ENCODE results near the gene SPATS2.
"Not testable (repeated sequence)": the region's sequence is repeated elsewhere in the genome, so short reads cannot be mapped to it uniquely, and the experiment has no call there.

SPATS2 gene

DNA sequence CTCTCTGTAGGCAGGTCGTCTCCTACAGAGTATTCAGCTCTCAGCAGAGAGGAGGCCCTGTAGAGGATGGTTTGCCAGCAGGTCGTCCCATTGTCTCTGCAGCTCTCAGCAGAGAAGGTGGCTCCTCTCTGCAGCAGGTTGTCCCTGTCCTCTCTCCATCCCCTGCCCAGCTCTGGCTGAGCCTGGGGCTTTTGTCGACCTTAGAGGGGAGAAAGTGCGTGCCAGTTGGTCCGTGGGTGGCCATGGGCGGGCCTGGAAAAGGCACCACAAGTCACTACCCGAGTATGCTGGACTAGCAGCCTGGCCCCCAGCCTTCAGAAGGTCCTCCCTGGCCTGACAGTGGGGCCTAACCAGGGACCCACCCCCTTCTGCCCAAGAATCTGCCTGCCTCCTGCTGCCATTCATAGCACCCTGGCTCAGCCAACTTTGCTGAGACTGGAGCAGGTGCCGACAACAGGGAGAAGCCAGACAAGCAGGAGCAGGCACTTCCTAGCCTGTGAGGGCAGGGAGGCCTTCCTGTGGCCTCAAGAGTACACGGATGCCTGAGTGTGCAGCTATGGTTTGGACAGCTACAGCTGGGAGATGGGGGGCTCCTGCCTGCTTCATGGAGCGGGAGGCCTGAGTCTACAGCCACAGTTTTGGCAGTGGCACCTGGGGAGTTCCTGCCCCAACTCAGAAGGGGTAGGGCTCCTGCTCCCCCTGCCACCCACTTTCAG lies 111.8 kb downstream of the SPATS2 start:
- DNase-seq, result no peak

DNA sequence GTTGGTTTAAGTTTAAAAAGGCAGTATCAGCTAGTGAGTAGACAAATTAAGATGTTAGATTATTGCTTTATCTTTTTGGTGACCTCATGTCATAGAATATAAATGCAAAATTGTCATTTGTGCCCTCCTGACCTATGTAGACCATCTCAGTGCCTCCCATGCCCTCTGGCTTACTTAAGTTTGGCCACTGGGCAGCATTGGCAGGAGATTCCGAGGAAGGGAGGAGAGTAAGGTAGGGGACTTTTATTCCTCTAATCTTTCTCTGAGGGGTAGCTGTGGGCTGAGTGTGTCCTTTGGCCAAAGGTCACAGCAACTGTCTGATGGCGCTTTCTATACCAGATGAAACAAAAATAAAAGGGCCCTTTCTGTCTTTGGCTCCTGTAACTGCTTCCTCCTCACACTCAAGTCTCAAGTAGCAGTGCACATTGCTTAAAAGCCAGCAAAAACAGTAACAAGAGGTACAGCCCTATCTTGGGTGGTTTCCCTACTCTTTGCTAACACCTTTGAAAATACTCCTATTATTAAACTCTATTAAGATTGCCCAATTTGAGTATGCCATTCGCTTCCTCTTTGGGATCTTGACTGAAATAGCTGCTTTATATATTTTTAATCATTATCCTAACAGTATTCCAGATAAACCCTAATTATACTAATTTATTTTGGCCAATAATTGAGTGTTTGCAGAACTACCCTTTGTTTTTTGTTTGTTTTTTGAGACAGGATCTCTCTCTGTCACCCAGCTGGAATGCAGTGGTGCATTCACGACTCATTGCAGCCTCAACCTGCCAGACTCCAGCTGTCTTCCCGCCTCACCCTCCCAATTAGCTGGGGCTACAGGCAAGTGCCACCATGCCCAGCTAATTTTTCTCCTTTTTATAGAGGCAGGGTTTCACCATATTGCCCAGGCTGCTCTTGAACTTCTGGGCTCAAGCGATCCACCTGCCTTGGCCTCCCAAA lies 115.1 kb downstream of the SPATS2 start:
- DNase-seq, result no peak

DNA sequence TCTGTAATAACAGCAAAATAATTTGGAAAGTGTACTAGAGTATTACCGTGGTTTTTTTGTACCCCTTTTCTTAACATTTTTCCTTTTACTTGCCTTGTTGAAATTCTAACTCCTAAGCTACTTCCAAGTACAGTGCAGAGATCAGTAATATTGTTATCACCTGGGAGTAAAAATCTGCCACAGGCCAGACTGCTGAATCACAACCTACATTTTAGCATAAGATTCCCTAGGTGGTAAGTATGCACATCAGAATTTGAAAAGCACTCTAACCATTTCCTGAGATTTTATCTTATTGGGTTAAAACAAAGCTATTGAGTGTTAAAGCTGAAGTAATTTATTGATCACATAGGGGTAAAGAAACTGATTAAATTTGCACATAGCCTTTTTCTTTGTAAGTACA lies 116.4 kb downstream of the SPATS2 start:
- no peak for DNase-seq

DNA sequence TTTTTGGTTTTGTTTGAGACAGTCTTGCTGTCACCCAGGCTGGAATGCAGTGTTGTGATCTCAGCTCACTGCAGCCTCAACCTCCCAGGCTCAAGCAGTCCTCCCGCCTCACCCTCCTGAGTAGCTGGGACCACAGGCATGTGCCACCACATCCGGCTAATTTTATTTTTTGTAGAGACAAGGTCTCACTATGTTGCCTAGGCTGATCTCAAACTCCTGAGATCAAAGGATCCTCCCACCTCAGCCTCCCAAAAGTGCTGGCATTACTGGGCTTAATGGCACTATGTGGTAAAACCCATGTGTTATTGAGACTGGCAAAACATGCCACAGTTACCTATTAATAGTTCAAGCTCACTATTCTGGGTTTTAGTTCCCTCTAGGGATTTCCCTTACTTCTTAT lies 120.3 kb downstream of the SPATS2 start:
- DNase-seq, result no peak

DNA sequence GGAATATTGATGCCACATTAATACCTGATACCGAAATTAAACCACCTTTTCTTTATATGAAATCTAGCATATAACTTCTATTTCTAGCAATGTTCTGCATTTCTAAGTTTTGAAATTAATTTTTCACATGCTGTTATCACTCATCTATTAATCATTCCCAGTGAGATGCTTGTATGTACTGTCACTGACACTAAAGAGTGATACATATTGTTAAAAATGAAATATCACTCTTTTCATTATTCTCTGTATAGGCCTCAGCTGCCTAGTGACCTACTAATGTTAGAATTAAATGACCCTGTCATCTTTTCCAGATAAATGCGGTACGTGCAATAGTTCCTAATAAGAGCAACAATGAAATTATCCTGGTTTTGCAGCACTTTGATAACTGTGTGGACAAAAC lies 121.9 kb downstream of the SPATS2 start:
- DNase-seq, result no peak

DNA sequence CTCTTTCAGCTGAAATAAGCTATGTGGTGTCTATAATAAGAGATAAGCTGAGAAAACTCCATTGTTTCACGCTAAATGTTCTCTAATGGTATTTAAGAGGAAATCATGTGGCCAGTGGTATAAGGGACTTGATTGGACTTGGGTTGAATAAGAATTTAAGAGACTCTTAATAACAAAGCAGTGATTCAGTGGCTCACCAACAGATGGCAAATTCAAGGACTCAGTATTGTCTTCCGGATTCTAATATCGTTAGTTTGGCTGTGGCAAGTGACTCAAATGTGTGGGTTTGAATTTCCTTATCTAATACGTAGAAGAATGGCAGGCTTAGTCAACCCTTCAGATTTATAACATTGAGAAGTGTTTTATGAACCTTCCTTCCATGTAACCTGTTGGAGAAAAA lies 122.5 kb downstream of the SPATS2 start:
- no peak for DNase-seq

DNA sequence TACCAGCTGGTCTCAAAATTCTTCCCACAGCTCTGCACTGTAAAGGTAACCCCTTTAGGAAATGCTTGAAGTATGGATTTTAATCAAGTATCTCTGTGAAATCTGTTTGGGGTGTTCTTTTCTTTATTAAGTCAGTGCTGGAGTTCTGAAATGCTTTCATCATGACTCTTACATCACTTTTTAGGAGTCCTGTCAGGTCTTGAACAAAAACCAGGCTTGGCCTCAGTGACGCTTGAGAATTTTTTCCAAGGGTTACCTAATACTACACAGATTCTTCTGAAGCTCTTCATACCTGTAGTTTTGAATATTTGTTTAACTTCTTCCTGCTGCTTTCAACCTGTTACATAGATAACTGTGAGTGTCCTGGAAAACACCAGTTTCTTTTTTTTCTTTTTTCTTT lies 124.6 kb downstream of the SPATS2 start:
- DNase-seq, result no peak

DNA sequence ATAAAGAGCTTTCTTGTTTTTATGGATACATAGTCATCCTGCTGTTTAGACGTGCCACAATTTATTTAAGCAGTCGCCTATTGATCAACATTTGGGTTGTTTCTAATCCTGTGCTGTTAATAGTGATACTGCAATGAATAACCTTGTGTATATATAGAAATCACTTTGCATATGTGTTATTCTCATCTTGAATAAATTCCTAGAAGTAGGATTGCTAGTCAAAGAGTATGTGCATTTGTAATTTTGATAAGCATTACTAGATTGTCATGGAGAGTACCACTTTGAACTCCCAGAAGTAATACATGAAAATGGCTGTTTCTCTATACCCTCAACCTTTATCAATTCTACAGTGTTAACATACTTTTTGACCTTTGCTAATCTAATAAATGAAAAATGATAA lies 126.6 kb downstream of the SPATS2 start:
- no peak for DNase-seq

DNA sequence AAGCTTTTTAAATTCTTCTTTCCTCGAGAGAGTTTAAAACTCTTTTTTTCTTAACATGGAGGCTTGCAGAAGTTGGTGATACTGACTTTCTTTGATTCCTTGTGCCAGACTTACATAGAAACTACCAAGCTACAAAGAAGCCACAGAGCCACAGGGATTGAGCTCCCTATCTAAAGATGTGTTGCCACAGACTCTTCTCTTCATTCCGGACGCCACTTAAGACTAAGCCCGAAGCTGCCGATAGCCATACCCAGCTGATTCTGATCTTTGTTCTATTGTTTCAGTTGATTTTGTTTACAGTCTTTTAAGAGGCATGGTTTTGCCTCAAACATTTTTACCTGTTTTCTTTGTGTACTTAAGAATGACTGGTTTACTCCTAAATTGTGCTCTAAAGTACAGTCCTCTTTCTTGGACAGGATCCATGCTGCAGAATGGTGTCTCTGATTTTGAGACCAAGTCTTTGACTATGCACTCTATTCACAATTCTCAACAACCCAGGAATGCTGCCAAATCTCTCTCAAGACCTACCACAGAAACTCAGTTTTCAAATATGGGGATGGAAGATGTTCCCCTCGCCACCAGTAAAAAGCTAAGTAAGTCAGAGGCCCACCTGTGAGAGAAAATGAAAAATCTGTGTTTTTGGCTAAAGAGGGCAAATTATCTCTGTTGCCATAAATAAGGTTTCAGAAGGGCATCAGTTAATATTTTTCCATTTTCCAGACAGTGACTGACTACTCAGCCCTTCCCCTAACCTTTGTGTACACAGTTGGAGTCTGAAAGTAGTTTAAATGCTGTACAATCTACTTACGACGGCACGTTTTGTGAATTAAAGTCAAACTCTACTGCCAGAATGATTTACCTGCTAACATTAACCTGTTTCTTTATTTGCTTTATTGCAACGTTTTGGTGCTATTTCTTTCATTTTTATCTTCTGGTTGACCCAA lies 129.4 kb downstream of the SPATS2 start:
- DNase-seq, result no peak

DNA sequence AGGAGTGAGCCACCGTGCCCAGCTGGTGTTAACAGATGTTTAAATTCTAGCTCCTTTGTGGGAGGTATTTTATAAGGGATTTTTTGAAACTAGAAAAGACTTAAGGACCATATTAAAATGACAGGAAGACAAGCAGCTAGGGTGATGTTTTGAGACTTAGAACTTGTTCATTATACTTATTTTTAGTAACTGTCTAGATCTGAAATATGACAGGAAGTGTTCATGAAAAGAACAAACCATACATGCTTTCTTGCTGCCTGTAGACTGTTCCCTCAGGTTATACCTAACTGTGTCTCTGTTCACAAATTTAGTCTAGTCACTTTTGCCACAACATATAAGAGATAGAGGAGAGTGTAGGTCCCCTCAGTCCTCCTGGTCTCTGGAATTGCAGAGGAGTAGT lies 134.6 kb downstream of the SPATS2 start:
- no peak for DNase-seq

DNA sequence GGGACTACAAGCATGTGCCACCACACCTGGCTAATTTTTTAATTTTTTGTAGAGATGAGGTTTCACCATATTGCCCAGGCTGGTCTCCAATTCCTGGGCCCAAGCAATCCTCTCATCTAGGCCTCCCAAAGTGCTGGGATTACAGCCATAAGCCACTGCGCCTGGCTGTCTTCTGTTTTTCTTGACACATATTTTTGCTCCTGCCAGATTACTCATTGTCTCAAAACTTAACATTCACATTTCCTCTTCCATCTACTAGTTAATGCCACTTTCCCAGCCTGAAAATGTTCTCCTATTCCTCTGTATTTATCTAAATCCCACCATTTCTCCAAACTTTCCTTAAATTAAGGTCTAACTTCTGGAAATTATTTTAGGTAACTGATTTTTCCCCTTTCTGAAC lies 135.3 kb downstream of the SPATS2 start:
- no peak for DNase-seq

DNA sequence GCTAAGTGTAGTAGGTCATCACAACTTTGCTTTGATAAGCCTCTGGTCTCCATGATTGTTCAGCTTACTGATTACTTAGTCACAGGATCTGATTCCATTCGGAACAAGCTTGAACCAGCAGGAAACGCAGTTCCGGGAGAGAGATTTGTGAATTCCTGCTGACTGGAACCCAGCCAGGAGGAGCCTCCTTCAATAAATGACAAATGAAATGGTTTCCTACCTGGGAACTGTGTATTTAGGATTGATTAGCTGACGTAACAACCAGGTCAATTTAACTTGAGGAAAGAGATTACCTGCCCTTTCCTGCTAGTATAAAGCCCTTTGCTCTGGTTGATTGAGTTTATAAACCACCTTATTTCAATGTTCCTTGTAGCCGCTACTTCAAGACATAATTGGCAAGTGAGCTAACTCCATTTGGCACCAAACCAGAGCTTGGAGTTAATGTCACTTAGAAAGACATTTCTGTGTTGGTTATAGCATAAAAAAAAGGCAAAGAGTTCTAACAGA lies 136.5 kb downstream of the SPATS2 start:
- no peak for DNase-seq

DNA sequence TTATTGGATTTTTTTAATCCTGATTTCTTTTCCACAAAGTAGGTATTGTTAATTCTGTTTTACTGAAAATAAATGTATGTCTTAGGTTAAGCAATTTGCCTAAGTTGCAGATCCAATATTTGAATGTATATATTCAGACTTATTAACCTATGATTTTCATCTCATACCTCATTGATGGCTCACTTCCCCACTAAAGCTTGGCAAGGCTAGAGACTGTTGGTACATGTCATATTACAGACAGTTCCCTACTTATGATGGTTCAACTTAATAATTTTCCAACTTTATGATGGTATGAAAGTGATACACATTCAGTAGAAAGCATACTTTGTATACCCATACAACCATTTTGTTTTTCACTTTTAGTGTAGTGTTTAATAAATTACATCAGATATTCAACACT lies 138.4 kb downstream of the SPATS2 start:
- DNase-seq, result no peak

DNA sequence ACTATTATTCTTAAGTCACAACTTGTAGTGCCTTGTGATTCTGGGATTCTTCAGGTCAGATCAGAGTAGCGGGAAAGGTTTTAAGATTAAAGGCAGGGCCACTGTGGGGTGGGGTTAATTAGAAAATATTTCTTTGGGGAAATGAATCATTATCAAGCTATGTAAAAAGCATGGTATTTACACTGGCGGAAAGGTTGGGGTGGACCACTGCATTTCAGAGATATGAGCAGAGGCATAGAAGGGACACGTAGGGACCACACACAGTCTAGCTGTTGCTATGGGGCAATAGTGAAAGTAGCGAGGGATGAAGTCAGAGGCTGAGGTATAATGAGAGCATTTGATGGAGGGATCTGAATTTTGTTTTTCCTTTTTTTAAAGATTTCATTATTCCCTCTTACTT lies 139.9 kb downstream of the SPATS2 start:
- no peak for DNase-seq

DNA sequence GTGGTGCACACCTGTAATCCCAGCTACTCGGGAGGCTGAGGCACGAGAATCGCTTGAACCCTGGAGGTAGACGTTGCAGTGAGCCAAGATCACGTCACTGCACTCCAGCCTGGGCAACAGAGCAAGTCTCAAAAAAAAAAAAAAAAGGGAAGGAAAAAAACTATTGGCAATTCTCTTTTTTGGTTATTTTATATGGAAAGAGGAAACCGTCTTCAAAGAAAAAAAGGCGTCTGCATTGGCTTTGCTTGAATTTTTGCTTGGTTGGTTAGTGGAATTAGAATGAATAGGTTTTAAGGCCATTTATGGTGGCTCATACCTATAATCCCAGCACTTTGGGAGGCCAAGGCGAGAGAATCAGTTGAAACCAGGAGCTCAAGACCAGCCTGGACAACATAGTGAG lies 142.4 kb downstream of the SPATS2 start:
- not testable (repeated sequence) for DNase-seq

DNA sequence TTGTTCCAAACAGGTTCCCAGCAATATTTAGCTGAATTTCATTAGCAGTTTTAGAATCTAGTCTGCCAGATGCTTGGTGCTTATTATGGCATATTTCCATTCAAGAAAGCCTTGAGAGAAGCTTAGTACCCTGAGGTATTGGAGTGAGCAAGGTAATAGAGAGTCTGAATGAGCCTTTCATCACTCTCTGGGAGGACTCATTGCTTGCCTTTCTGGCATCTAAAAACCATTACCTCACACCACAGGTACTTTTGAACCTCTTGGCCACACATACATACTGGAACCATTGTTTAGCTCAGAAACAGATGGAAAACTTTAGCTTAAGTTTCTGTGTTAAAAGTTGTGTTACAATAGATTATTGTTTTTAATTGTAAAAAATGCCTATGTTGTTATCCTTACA lies 144.1 kb downstream of the SPATS2 start:
- DNase-seq, result no peak

DNA sequence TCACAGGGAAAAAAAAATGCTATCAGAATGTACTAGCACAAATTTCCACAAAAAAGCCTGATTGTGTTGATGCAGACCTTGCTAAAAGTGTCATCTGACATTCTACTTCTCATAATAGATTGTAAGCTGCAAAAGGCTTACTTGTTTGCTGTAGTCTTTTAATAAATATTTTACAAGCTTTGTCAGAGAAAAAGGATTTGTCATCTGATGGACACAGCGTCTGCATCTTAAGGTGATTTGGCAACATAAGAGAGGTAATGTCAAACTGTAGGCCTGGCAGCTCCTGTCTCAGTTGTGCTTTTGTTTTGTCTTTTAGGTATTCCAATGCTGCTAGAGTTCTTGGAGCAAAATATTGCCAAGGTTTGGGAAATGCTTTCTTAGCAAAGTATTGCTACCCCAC lies 145.3 kb downstream of the SPATS2 start:
- no peak for DNase-seq

DNA sequence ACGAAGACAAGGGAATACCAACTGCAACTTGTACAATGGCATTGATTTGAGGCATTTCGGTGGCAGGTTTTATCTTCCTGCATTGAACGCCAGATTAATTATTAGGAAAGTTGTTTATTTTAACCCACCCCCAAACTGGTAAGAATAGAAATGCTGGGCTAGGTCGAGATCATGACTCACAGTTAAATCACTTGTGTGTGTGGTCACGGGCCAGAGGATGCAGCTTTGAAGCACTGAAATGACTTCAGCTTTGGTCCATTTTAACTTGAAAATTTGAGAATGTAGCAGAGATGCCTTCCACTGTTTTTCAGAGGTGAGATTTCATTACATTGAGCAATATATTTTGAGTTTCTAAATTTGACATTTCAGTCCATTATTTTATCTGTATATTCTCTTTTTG lies 148.0 kb downstream of the SPATS2 start:
- no peak for DNase-seq

DNA sequence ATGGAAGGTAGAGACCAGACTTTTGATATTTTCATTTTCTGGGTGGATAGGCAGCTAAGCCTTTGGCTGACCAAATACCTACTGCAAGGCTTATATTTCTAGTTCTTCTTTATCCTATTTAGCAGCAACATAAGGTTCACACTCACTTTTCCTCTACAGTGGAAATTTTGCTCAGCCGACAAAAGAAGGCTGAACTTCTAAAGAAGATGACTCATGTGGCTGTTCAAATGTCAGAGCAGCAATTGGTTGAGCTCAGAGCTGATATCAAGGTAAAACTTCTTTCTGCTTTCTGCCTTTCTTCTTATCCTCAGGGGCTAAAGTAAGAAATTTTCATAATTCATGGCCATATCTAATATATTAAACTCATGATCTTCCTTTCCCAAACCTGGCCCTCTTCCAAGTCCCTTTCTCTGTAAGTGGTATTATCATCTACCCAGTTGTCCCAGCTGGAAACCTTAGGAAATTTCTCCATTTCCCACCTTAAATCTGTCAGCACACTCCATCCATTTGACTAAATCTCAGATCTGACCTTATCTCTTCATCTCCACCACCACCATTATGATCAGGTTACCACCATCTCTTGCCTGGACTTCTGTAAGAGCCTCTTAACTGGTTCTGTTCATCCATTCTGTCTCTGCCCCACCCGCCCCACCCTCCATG lies 151.8 kb downstream of the SPATS2 start:
- DNase-seq, result no peak

DNA sequence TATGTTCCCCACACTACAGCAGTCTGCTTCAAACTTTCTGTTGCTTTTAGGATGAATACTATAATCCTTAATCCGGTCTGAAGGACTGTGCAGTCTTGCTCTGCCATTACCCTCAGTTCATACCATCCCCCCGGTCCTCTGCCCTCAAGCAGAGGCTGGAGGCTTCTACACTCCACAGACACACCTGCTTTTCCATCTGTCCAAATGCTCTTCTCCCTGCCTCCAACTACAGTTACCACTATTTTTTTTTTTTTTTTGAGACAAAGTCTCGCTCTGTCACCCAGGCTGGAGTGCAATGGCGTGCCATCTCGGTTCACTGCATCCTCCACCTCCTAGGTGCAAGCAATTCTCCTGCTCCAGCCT lies 152.3 kb downstream of the SPATS2 start:
- DNase-seq, result no peak

DNA sequence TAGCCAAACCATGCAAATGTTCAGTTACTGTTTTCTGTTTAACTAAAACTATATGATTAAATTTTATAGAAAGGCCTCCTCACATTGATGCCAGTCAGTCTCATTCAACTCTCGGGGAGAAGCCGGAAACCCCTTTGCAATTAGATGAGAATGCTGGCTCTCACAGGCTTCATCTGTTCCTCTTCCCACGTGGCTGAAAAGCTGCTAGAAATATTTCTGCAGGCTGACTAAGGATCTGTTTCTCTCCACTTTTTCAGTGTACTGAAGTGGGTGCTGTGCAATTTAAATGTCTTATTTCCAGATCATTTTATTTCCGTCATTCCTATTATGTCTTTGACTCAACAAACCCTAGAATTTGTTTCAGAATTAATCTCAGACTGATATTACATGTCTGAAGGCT lies 154.1 kb downstream of the SPATS2 start:
- no peak for DNase-seq

DNA sequence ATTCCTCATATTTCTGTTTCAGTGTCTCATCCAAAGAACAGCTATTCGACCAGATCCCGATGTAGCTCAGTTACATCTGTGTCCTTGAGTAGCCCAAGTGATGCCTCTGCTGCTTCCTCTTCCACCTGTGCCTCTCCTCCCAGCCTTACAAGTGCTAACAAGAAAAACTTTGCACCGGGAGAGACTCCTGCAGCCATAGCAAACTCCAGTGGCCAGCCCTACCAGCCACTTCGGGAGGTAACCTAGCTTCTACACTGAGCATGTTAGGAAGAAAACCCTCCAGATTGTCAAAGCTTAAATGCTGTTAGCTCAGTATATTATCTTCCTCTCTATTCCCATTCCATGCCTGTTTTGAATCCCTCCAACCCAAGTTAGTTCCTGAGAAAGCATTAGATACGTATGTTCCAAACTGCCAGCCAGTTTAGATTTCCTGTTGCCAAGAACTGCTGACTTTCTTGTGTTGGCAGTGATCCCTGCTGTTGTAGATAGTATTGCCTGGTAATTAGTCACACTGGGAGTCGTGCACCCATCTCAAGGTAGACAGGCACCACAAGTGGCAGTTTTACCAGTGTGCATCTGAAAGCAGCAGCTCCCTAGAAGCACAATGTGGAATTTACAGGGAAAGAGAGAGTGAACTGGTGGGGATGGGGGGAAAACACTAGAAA lies 157.5 kb downstream of the SPATS2 start:
- no peak for DNase-seq
